CD8-positive, alpha-beta memory T cell (primary cell): ENCODE results near the gene PTPRO. TPM values are rescaled to one million over a fixed set of nuclear protein-coding genes. Genes with fewer than 3 reads are reported as not detected.

Source experiments
- CTCF ChIA-PET: fragments of 350-600 bp; sonication (Branson Sonifier 250); formaldehyde crosslinking; loops from one replicate; lab custom pipeline; 2021; ENCODE audit warnings: antibody characterized with exemption; lab: Charles Lee
- POLR2A ChIA-PET: fragments of 350-600 bp; sonication (Branson Sonifier 250); formaldehyde crosslinking; loops from one replicate; lab custom pipeline; 2021; ENCODE audit warnings: antibody characterized with exemption; lab: Charles Lee
- DNase-seq, 5 donors: peaks; one replicate each; pipeline versions ENCODE4 v3.0.0 to v3.0.0-alpha.2; 2020 to 2022; ENCODE audit warnings: mixed read lengths in 1 of 5
- H3K27ac ChIP-seq: one replicate; pipeline ENCODE4 v1.7.0; 2013; ENCODE audit warnings: low read depth, mild to moderate bottlenecking, low read length, moderate library complexity
- H3K27me3 ChIP-seq: 2 replicates; pipeline ENCODE4 v1.7.0; 2013; ENCODE audit warnings: low read length, mild to moderate bottlenecking; ENCODE audit not compliant: insufficient read depth, poor library complexity, severe bottlenecking
- H3K36me3 ChIP-seq: 2 replicates; pipeline ENCODE4 v1.7.0; 2013; ENCODE audit warnings: mild to moderate bottlenecking, low read length, moderate library complexity; ENCODE audit not compliant: insufficient read depth
- H3K4me1 ChIP-seq: 2 replicates; pipeline ENCODE4 v1.7.0; 2013; ENCODE audit warnings: mild to moderate bottlenecking, low read length, moderate library complexity; ENCODE audit not compliant: insufficient read depth
- H3K4me3 ChIP-seq: 2 replicates; pipeline ENCODE4 v1.7.0; 2013; ENCODE audit warnings: mild to moderate bottlenecking, low read length
- H3K9me3 ChIP-seq: 2 replicates; pipeline ENCODE4 v1.7.0; 2013; ENCODE audit warnings: mild to moderate bottlenecking, low read length
- H3K27ac Mint-ChIP-seq, 8 donors: one replicate each; pipeline ENCODE4 v1.8.0; 2020 to 2021; ENCODE audit warnings: mixed read lengths in 8 of 8, mild to moderate bottlenecking in 6 of 8, inconsistent platforms in 3 of 8, moderate library complexity in 3 of 8
- H3K27me3 Mint-ChIP-seq, 2 donors: one replicate each; pipeline ENCODE4 v1.8.0; 2020 to 2021; ENCODE audit warnings: mixed read lengths in 2 of 2, mild to moderate bottlenecking in 1 of 2, moderate library complexity in 1 of 2
- H3K36me3 Mint-ChIP-seq, 3 donors: one replicate each; pipeline ENCODE4 v1.8.0; 2020 to 2021; ENCODE audit warnings: mixed read lengths in 3 of 3, inconsistent platforms in 1 of 3, mild to moderate bottlenecking in 1 of 3
- H3K4me1 Mint-ChIP-seq, 3 donors: one replicate each; pipeline ENCODE4 v1.8.0; 2020 to 2021; ENCODE audit warnings: mixed read lengths in 3 of 3, inconsistent platforms in 1 of 3, mild to moderate bottlenecking in 1 of 3
- H3K4me3 Mint-ChIP-seq, 7 donors: one replicate each; pipeline ENCODE4 v1.8.0; 2020 to 2021; ENCODE audit warnings: mixed read lengths in 7 of 7, mild to moderate bottlenecking in 6 of 7, moderate library complexity in 4 of 7, inconsistent platforms in 2 of 7
- H3K9me3 Mint-ChIP-seq, 5 donors: one replicate each; pipeline ENCODE4 v1.8.0; 2020 to 2022; ENCODE audit warnings: mixed read lengths in 5 of 5, mild to moderate bottlenecking in 3 of 5, moderate library complexity in 2 of 5, inconsistent platforms in 1 of 5
- polyA plus RNA-seq: library from polyadenylated mRNA; unstranded; fragments of 300-500 nt; fragmentation: Illumina TruSeq; gene quantifications from one replicate; pipeline ENCODE4 v1.2.3, GENCODE V29; 2021
- total RNA-seq, 2 experiments: library from RNA; stranded (reverse); gene quantifications; one replicate each; pipeline ENCODE4 v1.2.3, GENCODE V29; 2021

The PTPRO gene
- total and polyA plus RNA-seq, 3 experiments from 2014 or later, result 0.27 to 0.48 (median 0.47) TPM

DNA sequence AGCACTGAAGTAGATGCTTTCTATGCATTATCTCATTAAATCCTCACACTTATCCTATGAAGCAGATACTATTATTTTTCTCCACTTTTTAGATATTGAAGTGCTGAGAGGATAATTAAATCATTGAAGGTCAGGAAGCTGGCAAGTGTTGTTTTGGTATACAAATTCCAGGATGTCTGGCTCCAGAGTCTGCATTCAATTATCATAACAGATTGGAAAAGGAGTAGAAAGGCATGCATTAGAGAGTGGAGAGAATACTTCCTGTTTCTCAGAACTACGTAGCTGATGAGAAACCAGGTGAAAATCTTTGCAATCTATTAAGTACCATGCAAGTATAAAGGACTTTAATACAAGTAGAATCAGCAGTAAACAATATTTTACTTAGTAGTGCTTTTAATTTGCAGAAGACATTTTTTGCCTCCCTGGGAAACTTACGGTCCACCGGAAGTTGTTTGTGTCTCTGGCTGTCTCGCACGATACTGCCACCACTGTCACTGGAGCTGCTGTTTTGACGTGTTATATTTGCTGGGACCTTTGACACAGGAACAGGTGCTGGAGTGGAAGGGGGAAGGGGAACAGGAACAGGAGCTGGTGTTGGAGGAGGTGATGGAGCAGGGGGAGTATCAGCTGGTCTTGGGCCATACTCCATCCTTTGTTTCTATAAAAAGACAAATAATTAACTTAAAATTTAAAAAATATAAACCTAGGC, 308.9 kb downstream of the PTPRO start:
- H3K4me1 Mint-ChIP-seq, result no peaks in the 10 kb centered on the region

DNA sequence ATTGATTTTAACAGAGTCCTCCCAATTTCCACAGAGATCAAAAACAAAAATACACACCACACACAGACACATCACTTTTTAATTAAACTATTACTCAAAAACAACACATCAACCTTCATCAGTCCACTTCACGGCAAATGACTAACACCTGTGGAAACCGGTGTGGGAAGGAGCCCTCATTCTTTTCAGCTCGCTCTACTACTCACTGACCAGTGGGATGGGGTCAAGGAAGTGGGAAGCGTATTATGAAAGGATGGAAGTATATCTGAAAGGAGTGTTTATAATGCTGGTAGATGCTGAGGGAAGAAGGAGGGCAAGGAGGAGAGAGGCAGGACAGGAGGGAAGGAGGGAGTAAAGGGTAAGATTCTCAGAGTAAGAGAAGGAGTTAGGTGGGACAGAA, 310.4 kb downstream of the PTPRO start:
- H3K9me3 Mint-ChIP-seq, result no peaks in the 10 kb centered on the region
- no peaks in the 10 kb centered on the region for H3K4me1 Mint-ChIP-seq
- no peaks in the 10 kb centered on the region for H3K4me1 ChIP-seq
- ChIA-PET CTCF (no interaction called here), POLR2A (no interaction called here)
- DNase-seq, result no peak
- no peak overlapping the region for H3K27ac Mint-ChIP-seq
- no peaks in the 10 kb centered on the region for H3K36me3 ChIP-seq
- no peak overlapping the region for H3K4me3 Mint-ChIP-seq
- H3K27me3 Mint-ChIP-seq, result peaks cover 2 to 4% of the 10 kb centered on the region in 2 donors
- no peaks in the 10 kb centered on the region for H3K27me3 ChIP-seq
- no peaks in the 10 kb centered on the region for H3K36me3 Mint-ChIP-seq
- no peak overlapping the region for H3K27ac ChIP-seq
- no peaks in the 10 kb centered on the region for H3K9me3 ChIP-seq
- H3K4me3 ChIP-seq, result no peak overlapping the region

More for the DNA sequence above, 308.9 kb downstream of the PTPRO start:
- ChIA-PET POLR2A (no interaction called here), CTCF (no interaction called here)
- H3K9me3 Mint-ChIP-seq, result no peaks in the 10 kb centered on the region
- Histone ChIP-seq H3K27ac (no peak overlapping the region), H3K27me3 (no peaks in the 10 kb centered on the region), H3K4me1 (no peaks in the 10 kb centered on the region), H3K36me3 (no peaks in the 10 kb centered on the region), H3K9me3 (no peaks in the 10 kb centered on the region), H3K4me3 (no peak overlapping the region)
- H3K27ac Mint-ChIP-seq, result no peak overlapping the region
- no peaks in the 10 kb centered on the region for H3K36me3 Mint-ChIP-seq
- peaks cover 1 to 4% of the 10 kb centered on the region in 2 donors for H3K27me3 Mint-ChIP-seq
- no peak for DNase-seq
- no peak overlapping the region for H3K4me3 Mint-ChIP-seq

DNA sequence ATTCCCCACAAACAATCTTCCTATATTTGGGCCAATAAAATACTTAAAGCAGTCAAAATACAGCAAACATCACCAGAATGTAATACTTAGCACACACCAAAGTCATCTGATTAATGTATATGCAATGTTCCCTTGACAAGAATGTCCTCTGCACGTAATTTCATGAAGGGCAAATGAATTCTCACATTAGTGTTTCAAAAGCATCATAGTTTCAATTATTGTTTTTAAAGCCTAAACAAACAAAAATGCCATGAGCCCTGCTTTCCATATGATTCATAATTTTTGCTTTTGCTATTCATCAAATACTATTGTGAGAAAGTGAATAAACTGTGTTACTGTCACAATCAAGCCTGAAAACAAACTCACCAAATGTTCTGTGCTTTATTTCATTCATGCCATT, 310.9 kb downstream of the PTPRO start:
- H3K27me3 ChIP-seq, result no peaks in the 10 kb centered on the region
- no peak overlapping the region for H3K4me3 ChIP-seq
- ChIA-PET POLR2A (no interaction called here), CTCF (no interaction called here)
- no peaks in the 10 kb centered on the region for H3K4me1 Mint-ChIP-seq
- no peak for DNase-seq
- H3K27me3 Mint-ChIP-seq, result peaks cover 2 to 5% of the 10 kb centered on the region in 2 donors
- no peaks in the 10 kb centered on the region for H3K9me3 ChIP-seq
- H3K36me3 ChIP-seq, result no peaks in the 10 kb centered on the region
- H3K27ac Mint-ChIP-seq, result no peak overlapping the region
- H3K27ac ChIP-seq, result no peak overlapping the region
- H3K4me1 ChIP-seq, result no peaks in the 10 kb centered on the region
- no peaks in the 10 kb centered on the region for H3K36me3 Mint-ChIP-seq
- H3K4me3 Mint-ChIP-seq, result no peak overlapping the region
- H3K9me3 Mint-ChIP-seq, result no peaks in the 10 kb centered on the region

DNA sequence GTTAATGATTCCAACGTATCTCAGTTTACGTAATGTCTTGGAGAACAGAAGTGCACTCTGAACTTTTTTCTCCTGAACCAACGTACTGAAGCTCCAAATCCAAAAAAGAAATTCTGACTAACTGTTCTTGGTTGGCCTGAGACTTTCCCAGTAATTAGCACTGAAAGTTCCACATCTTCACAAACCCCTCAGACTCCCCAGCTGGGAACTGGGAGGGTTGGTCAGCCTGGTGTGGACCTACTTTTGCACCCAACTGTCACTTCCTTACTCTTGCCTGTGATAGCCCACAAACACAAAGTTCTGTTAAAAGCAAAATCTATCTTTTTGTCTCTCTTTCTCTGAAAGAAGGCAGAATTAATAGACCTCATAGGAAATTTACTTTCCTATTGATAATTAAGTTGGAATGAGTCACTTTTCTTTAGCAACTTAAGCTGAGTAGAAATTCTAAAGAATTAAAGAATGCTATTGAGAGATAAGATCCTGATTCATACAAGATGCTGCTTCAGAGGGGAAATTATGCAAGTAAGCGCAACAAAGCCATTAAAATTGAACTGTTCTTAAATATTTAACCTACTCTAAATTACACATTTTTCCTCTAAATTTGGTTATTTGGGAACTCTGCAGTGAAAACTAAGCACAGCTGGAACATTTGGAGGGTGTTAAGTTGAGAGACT, 311.8 kb downstream of the PTPRO start:
- no peak overlapping the region for H3K27ac Mint-ChIP-seq
- no peaks in the 10 kb centered on the region for H3K9me3 Mint-ChIP-seq
- CTCF ChIA-PET, result no interaction called here

DNA sequence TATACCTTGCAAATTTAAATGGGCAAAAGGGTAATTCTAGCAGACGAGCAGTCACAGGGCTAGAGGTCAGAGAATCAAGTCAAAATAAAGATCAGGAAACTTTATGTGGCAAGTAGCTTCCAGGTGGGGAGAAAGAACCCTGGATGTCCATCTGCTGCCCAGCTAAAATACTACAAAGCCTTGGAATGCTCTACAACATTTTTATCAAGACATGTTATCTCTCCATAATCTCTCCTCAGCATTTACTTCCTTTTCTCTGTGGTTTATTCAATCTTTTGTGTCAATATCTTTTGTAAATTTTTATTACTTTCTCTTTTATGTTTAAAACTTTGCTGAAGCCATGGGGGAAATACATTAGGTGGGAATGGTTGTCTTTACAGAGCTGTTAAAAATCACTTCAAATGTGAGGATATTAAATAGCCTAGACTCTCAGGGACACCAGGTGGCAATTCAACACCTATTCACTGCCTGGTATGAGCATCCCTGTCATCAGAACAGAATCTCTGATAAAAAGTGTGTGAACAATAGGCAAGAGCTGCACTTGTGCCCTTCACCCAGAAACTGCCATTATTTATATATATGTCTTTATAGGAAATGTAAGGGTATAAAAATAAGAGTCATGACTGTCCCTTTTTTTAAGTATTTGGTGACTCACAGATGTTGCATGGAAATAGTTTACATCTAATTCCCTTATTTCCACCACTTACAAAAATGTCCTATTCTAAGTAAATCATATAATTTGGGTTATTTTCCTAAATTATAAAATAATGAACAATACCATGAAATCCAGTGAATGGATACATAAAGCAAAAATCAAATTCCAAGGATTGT, 314.0 kb downstream of the PTPRO start:
- Mint-ChIP-seq H3K27me3 (peaks cover 2 to 5% of the 10 kb centered on the region in 2 donors), H3K27ac (no peak overlapping the region), H3K9me3 (no peaks in the 10 kb centered on the region), H3K4me1 (no peaks in the 10 kb centered on the region), H3K4me3 (no peak overlapping the region), H3K36me3 (no peaks in the 10 kb centered on the region)
- no peaks in the 10 kb centered on the region for H3K4me1 ChIP-seq
- no peaks in the 10 kb centered on the region for H3K27me3 ChIP-seq
- no peaks in the 10 kb centered on the region for H3K9me3 ChIP-seq
- ChIA-PET CTCF (no interaction called here), POLR2A (no interaction called here)
- H3K36me3 ChIP-seq, result no peaks in the 10 kb centered on the region
- DNase-seq, result no peak
- no peak overlapping the region for H3K4me3 ChIP-seq
- H3K27ac ChIP-seq, result no peak overlapping the region

More for the DNA sequence above, 311.8 kb downstream of the PTPRO start:
- H3K27me3 ChIP-seq, result no peaks in the 10 kb centered on the region
- Mint-ChIP-seq H3K36me3 (no peaks in the 10 kb centered on the region), H3K4me1 (no peaks in the 10 kb centered on the region), H3K27me3 (peaks cover 2 to 5% of the 10 kb centered on the region in 2 donors), H3K4me3 (no peak overlapping the region)
- no peak for DNase-seq
- no peak overlapping the region for H3K27ac ChIP-seq
- H3K9me3 ChIP-seq, result no peaks in the 10 kb centered on the region
- no peaks in the 10 kb centered on the region for H3K36me3 ChIP-seq
- H3K4me3 ChIP-seq, result no peak overlapping the region
- POLR2A ChIA-PET, result no interaction called here
- no peaks in the 10 kb centered on the region for H3K4me1 ChIP-seq

DNA sequence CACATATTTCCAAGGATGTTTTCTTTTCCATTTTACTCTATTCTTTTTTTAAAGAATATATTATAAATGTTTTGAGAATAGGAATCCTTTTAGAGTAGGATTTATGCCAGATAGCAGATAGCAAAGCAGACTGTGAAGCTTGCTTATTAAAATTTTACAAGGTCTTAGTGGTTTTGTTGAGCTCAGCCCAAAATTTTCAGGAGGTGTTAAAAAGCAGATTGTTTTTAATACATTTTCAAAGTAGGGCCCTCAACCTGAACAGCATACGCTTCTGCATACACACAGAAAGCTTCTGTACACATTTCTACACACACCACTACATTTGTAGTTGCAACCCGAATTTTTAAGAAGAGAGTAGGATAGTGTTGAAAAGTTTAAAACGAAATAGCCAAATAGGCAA, 315.9 kb downstream of the PTPRO start:
- Mint-ChIP-seq H3K36me3 (no peaks in the 10 kb centered on the region), H3K4me1 (no peaks in the 10 kb centered on the region), H3K4me3 (no peak overlapping the region), H3K9me3 (no peaks in the 10 kb centered on the region), H3K27me3 (peaks cover 2 to 5% of the 10 kb centered on the region in 2 donors), H3K27ac (no peak overlapping the region)
- ChIA-PET POLR2A (no interaction called here), CTCF (no interaction called here)
- H3K4me1 ChIP-seq, result no peaks in the 10 kb centered on the region
- no peaks in the 10 kb centered on the region for H3K27me3 ChIP-seq
- no peaks in the 10 kb centered on the region for H3K36me3 ChIP-seq
- no peak overlapping the region for H3K27ac ChIP-seq
- no peaks in the 10 kb centered on the region for H3K9me3 ChIP-seq
- no peak overlapping the region for H3K4me3 ChIP-seq
- no peak for DNase-seq

DNA sequence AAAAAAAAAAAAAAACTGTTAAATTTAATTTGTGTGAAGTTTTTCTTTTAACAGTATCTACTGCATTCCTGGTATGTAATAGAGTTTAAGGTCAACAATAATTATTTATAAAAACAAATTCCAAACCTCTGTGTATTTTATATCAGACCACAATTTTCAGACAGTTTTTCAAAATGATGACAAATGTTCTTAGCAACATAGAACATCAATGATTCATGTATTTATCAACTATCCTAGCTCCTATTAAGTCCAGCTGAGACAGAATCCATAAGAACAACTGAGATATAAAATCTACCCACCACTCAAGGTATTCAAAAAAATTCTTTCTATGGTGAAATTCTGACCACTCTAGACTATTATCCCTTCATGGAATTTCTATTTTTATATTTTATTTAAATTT, 322.4 kb downstream of the PTPRO start:
- H3K27ac ChIP-seq, result no peak overlapping the region
- peaks cover 0 to 1% (median 0%) of the 10 kb centered on the region in 5 donors for H3K9me3 Mint-ChIP-seq
- H3K27me3 ChIP-seq, result no peaks in the 10 kb centered on the region
- no peak overlapping the region for H3K4me3 Mint-ChIP-seq
- POLR2A ChIA-PET, result no interaction called here
- CTCF ChIA-PET, result no interaction called here
- H3K27ac Mint-ChIP-seq, result no peak overlapping the region
- H3K4me1 Mint-ChIP-seq, result no peaks in the 10 kb centered on the region
- H3K9me3 ChIP-seq, result no peaks in the 10 kb centered on the region
- no peak for DNase-seq
- H3K36me3 ChIP-seq, result no peaks in the 10 kb centered on the region
- H3K4me1 ChIP-seq, result no peaks in the 10 kb centered on the region
- peaks cover 0 to 3% of the 10 kb centered on the region in 2 donors for H3K27me3 Mint-ChIP-seq
- H3K36me3 Mint-ChIP-seq, result no peaks in the 10 kb centered on the region
- no peak overlapping the region for H3K4me3 ChIP-seq

DNA sequence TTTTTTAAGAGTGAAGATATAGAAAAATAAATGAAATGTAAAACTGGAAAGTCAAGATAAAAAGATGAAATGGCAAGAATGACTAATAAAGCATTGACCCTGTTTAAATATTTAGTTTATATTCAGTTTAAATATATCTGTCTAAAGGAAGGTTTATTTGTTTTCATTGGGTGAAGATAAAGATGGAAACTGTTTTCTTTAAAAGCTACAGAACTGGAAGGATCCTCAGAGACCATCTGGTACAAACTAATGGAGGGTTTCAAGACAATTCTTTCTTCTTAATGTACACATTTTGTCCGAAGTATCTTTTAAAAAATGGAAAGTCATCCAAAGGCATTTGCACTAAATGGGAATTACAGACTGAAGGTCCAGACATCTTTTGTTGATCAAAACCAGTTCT, 324.3 kb downstream of the PTPRO start:
- CTCF ChIA-PET, result no interaction called here
- Histone ChIP-seq H3K4me1 (no peaks in the 10 kb centered on the region), H3K4me3 (no peak overlapping the region), H3K27me3 (no peaks in the 10 kb centered on the region), H3K27ac (no peak overlapping the region), H3K9me3 (no peaks in the 10 kb centered on the region), H3K36me3 (no peaks in the 10 kb centered on the region)
- Mint-ChIP-seq H3K36me3 (no peaks in the 10 kb centered on the region), H3K27me3 (peaks cover 0 to 3% of the 10 kb centered on the region in 2 donors), H3K27ac (no peak overlapping the region), H3K4me3 (no peak overlapping the region), H3K4me1 (no peaks in the 10 kb centered on the region), H3K9me3 (peaks cover 0 to 1% (median 0%) of the 10 kb centered on the region in 5 donors)
- DNase-seq, result no peak
- POLR2A ChIA-PET, result no interaction called here
